ENCODE results near the gene ALDH4A1. TPM values are rescaled to one million over a fixed set of nuclear protein-coding genes. Genes with fewer than 3 reads are reported as not detected.

ALDH4A1 gene
- total and polyA plus RNA-seq, 9 of the 15 experiments (the other 6 are each of a cell fraction or from before 2014, with no cell fraction given), result 0.27 to 31.4 (median 16.6) TPM

DNA sequence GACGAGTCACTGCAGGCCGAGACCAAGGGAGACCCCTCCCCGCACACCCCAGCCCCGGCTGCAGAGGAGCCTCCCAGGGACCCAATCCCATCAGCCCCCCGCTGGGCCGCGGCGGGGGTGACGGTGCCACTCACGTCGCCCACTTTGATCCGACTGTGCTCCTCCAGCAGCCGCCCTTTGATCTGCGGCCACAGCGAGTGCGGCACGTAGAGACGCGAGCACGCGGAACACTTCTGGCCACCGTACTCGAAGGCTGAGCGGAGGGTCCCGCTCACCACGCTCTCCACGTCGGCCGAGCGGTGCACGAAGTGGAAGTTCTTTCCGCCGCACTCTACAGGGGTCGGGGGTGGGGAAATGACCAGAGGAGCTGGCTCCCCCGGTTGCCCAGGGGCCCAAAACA, 25.1 kb downstream of the ALDH4A1 start:
- peaks cover 0 to 23% of the 10 kb centered on the region in 2 experiments; a peak in 2 of 5 replicates for H3K4me1 ChIP-seq (replicated peaks in 1 of 2; ENCODE audit: control insufficient read depth in 2 of 2, insufficient read depth in 2 of 2, low read length in 2 of 2)
- CTCF ChIA-PET (ENCODE audit: low intra/inter-chr PET ratio), result no interaction called here
- ATAC-seq (no peak), FAIRE-seq (no peak), DNase-seq (ENCODE audit: extremely low read depth in 1 of 4, low spot score in 3 of 4) (no peak)
- no peaks in the 10 kb centered on the region for H3K9me3 ChIP-seq (replicated peaks; ENCODE audit: control insufficient read depth, insufficient read depth, low read depth, low read length)
- TF ChIP-seq RFX5 (IDR thresholded peaks at IDR 0.05; ENCODE audit: low read depth, low read length) (no peak), NRF1 (conservative IDR thresholded peaks at IDR 0.05 in 1 of 2, IDR thresholded peaks at IDR 0.05 in 1 of 2) (no peak), MED1 (CRISPR knock-in tag; IDR thresholded peaks at IDR 0.05; ENCODE audit: borderline replicate concordance) (no peak)
- TF ChIP-seq, protein P1, sequence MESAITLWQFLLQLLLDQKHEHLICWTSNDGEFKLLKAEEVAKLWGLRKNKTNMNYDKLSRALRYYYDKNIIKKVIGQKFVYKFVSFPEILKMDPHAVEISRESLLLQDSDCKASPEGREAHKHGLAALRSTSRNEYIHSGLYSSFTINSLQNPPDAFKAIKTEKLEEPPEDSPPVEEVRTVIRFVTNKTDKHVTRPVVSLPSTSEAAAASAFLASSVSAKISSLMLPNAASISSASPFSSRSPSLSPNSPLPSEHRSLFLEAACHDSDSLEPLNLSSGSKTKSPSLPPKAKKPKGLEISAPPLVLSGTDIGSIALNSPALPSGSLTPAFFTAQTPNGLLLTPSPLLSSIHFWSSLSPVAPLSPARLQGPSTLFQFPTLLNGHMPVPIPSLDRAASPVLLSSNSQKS (CRISPR knock-in tag; IDR thresholded peaks at IDR 0.05), result no peak
- TF ChIP-seq, protein P2, sequence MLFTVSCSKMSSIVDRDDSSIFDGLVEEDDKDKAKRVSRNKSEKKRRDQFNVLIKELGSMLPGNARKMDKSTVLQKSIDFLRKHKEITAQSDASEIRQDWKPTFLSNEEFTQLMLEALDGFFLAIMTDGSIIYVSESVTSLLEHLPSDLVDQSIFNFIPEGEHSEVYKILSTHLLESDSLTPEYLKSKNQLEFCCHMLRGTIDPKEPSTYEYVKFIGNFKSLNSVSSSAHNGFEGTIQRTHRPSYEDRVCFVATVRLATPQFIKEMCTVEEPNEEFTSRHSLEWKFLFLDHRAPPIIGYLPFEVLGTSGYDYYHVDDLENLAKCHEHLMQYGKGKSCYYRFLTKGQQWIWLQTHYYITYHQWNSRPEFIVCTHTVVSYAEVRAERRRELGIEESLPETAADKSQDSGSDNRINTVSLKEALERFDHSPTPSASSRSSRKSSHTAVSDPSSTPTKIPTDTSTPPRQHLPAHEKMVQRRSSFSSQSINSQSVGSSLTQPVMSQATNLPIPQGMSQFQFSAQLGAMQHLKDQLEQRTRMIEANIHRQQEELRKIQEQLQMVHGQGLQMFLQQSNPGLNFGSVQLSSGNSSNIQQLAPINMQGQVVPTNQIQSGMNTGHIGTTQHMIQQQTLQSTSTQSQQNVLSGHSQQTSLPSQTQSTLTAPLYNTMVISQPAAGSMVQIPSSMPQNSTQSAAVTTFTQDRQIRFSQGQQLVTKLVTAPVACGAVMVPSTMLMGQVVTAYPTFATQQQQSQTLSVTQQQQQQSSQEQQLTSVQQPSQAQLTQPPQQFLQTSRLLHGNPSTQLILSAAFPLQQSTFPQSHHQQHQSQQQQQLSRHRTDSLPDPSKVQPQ (CRISPR knock-in tag; IDR thresholded peaks at IDR 0.05; ENCODE audit: borderline replicate concordance), result no peak
- intact Hi-C loops (cut with micrococcal nuclease) (no loop called here), in situ Hi-C loops (cut with MboI) (loop anchor here (5.0 kb wide), 1 partner anchor 275 kb away; no protein-coding TSS in a partner anchor)
- H3K27ac ChIP-seq (ENCODE audit: extremely low read depth, low read depth, low read length), result no peak overlapping the region
- no peaks in the 10 kb centered on the region for H3K27me3 ChIP-seq (ENCODE audit: control insufficient read depth in 2 of 2, insufficient read depth in 2 of 2, low read length in 2 of 2)
- BruUV-seq (replicated peaks), result no TSS peak
- no peaks in the 10 kb centered on the region for H3K36me3 ChIP-seq (ENCODE audit: control insufficient read depth, insufficient read depth, low read length)
- H3K9ac ChIP-seq (ENCODE audit: insufficient read depth in 1 of 2, low read depth in 2 of 2, low read length in 2 of 2), result no peak overlapping the region
- 94% methylated on average over 27 of the region's 35 CpGs for WGBS (ENCODE audit: insufficient coverage, low coverage, missing lambda C conversion rate)
- no peak overlapping the region for H2AFZ ChIP-seq (ENCODE audit: low read depth, low read length)
- no peaks in the 10 kb centered on the region for H3K9me1 ChIP-seq (ENCODE audit: control insufficient read depth, insufficient read depth, low read length)
- no peak overlapping the region for H3K4me3 ChIP-seq
- POLR2A ChIA-PET, result interaction anchor here (0.7 kb wide), 1 partner anchor 50 kb away, joined by 3 read pairs; no protein-coding TSS in a partner anchor
- no peak overlapping the region for H3K4me2 ChIP-seq (ENCODE audit: insufficient read depth, low read length)
- peaks cover 12% of the 10 kb centered on the region for H4K20me1 ChIP-seq (replicated peaks; ENCODE audit: control insufficient read depth, insufficient read depth, low read length)
- no peaks in the 10 kb centered on the region for H3K79me2 ChIP-seq (ENCODE audit: control insufficient read depth, insufficient read depth, low read length)
